Activated B cell treated with CpG ODN at 0.5 μM for 24 hours (primary cell): ENCODE results near the gene DNAH2. TPM values are rescaled to one million over a fixed set of nuclear protein-coding genes. Genes with fewer than 3 reads are reported as not detected.

Experiments used
- ATAC-seq: fragments of 200-7000 bp; cut with Tn5 transposase; one replicate; pipeline ENCODE4 v1.10.0; 2021; ENCODE audit warnings: low read depth, mild to moderate bottlenecking, moderate library complexity
- CTCF ChIA-PET: fragments of 350-600 bp; sonication (Branson Sonifier 250); formaldehyde crosslinking; loops from one replicate; lab custom pipeline; 2021; ENCODE audit warnings: antibody characterized with exemption; lab: Charles Lee
- POLR2A ChIA-PET: fragments of 350-600 bp; sonication (Branson Sonifier 250); formaldehyde crosslinking; loops from one replicate; lab custom pipeline; 2021; ENCODE audit warnings: antibody characterized with exemption; lab: Charles Lee
- DNase-seq: peaks from one replicate; pipeline ENCODE4 v3.0.0; 2022
- H3K27ac Mint-ChIP-seq: one replicate; pipeline ENCODE4 v1.8.0; 2020; ENCODE audit warnings: mixed read lengths
- H3K27me3 Mint-ChIP-seq: one replicate; pipeline ENCODE4 v1.8.0; 2021; ENCODE audit warnings: mixed read lengths
- H3K36me3 Mint-ChIP-seq: one replicate; pipeline ENCODE4 v1.8.0; 2021; ENCODE audit warnings: low read depth, mixed read lengths
- H3K4me1 Mint-ChIP-seq: one replicate; pipeline ENCODE4 v1.8.0; 2021; ENCODE audit warnings: mixed read lengths
- H3K4me3 Mint-ChIP-seq: one replicate; pipeline ENCODE4 v1.8.0; 2020; ENCODE audit warnings: mild to moderate bottlenecking, mixed read lengths
- H3K9me3 Mint-ChIP-seq: one replicate; pipeline ENCODE4 v1.8.0; 2020; ENCODE audit warnings: mixed read lengths
- CTCF ChIP-seq: fragments of 200-600 bp; IDR thresholded peaks from one replicate; pipeline ENCODE4 v1.8.0; 2022; ENCODE audit warnings: antibody characterized with exemption, mild to moderate bottlenecking
- intact Hi-C: fragments of 100-400 bp; cut with micrococcal nuclease; formaldehyde crosslinking; loops from one replicate; pipeline ENCODE4 v1.15.1; 2024
- total RNA-seq: library from RNA; stranded (reverse); gene quantifications from 2 replicates; pipeline ENCODE4 v1.2.3, GENCODE V29; 2022

DNAH2 gene
- total RNA-seq, 1 donor from 2014 or later: not detected

DNA sequence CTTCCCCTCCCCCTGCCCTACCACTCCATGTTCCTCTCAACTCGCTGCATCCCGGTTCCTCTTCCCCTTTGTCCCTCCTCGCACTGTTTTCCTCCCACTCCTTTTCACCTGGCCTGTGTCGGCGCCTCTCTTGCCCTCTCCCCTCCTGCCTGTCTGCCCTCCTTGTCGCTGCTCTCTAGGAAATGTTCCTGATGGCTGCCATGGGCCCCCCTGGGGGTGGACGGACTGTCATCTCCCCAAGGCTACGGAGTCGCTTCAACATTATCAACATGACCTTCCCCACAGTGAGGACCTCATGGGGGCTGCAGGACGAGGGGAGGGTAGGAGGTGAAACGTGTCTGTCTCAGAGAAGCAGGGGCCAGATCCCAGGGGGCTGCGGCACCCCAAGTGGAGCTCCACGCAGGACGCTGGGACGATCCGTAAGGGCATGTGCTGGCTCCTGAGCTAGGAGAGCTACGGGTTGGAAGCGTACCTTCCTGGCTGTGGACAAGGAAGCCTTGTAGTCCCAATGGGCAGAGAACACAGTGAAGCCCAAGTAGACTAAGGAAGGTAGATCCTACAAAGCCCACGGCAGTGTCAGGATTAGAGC is 76.6 kb downstream of the DNAH2 start:
- no peak overlapping the region for H3K4me3 Mint-ChIP-seq
- ChIA-PET POLR2A (no interaction called here), CTCF (no interaction called here)
- H3K4me1 Mint-ChIP-seq: no peaks in the 10 kb centered on the region
- no peak for TF ChIP-seq CTCF
- no peak for DNase-seq
- no peak overlapping the region for H3K27ac Mint-ChIP-seq
- intact Hi-C loops: no loop called here
- ATAC-seq: no peak
- H3K27me3 Mint-ChIP-seq: peaks cover 10% of the 10 kb centered on the region
- no peaks in the 10 kb centered on the region for H3K36me3 Mint-ChIP-seq
- no peaks in the 10 kb centered on the region for H3K9me3 Mint-ChIP-seq

DNA sequence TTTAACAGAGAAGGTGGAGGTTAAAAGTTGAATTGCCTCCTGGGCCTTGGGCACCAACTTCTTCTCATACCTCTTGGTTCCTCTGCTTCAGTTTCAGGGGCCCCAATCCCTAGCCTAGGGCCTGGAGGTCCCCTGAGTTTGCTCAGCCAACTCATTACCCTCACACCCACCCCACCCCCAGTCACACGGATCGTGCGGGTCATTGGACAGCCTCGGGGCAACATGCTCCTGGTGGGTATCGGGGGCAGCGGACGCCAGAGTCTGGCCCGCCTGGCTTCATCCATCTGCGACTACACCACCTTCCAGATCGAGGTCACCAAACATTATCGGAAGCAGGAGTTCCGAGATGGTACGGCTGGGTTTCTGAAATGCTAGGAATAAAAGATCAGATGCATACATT is 80.4 kb downstream of the DNAH2 start:
- Mint-ChIP-seq H3K9me3 (no peaks in the 10 kb centered on the region), H3K4me3 (no peak overlapping the region), H3K4me1 (no peaks in the 10 kb centered on the region), H3K36me3 (no peaks in the 10 kb centered on the region), H3K27me3 (peaks cover 13% of the 10 kb centered on the region), H3K27ac (no peak overlapping the region)
- no peak for TF ChIP-seq CTCF
- intact Hi-C loops: no loop called here
- ATAC-seq: no peak
- no peak for DNase-seq
- ChIA-PET CTCF (no interaction called here), POLR2A (no interaction called here)

- no peaks in the 10 kb centered on the region for H3K4me1 Mint-ChIP-seq
- ATAC-seq: no peak
Measured at GRCh38 chr17:7798839-7799238, 81.3 kb downstream of the DNAH2 start.

DNA sequence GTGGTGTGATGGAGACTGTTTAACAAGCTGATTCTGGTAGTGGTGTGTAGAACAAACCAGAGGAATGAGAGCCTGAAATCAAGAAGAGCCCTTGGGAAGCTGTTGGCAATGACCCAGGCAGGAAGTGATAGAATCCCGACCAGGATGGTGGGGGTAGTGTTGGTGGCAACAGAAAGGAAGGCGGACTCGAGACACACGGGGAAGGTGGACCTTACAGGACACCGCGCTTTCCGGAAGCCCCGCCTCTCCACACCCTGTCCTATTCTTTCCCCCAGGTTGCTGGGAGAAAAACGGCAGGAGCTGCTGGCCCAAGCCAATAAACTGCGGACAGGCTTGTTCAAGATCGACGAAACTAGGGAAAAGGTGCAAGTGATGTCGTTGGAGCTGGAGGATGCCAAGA is 86.4 kb downstream of the DNAH2 start:
- H3K36me3 Mint-ChIP-seq: no peaks in the 10 kb centered on the region
- intact Hi-C loops: no loop called here
- no peak overlapping the region for H3K27ac Mint-ChIP-seq
- TF ChIP-seq CTCF: no peak
- H3K9me3 Mint-ChIP-seq: no peaks in the 10 kb centered on the region
- ATAC-seq (no peak), DNase-seq (no peak)
- no peak overlapping the region for H3K4me3 Mint-ChIP-seq
- peaks cover 16% of the 10 kb centered on the region for H3K27me3 Mint-ChIP-seq
- no peaks in the 10 kb centered on the region for H3K4me1 Mint-ChIP-seq
- ChIA-PET POLR2A (no interaction called here), CTCF (no interaction called here)

More at GRCh38 chr17:7798839-7799238, 81.3 kb downstream of the DNAH2 start:
- Mint-ChIP-seq H3K4me3 (no peak overlapping the region), H3K9me3 (no peaks in the 10 kb centered on the region), H3K27ac (no peak overlapping the region), H3K27me3 (peaks cover 16% of the 10 kb centered on the region), H3K36me3 (no peaks in the 10 kb centered on the region)
- no peak for DNase-seq
- CTCF ChIA-PET: no interaction called here
- TF ChIP-seq CTCF: no peak
- intact Hi-C loops: no loop called here
- POLR2A ChIA-PET: no interaction called here

DNA sequence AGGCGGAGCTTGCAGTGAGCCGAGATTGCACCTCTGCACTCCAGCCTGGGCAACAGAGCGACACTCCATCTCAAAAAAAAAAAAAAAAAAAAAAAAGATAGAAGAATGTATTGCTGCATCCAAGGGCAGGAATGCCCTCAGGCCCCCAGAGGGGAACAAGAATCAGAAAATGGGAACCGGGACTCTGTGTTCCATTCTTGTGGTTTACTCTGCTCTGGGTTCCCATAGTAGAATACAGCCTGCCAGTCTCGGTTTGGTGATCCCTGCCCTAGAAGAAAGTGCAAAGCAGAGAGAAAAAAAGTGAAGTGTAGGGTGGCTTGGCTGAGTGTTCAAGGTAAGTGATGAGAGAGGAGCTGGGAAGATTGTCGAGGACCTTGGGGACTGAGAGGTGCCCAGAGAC is 89.0 kb downstream of the DNAH2 start:
- ChIA-PET POLR2A (interaction anchor here (0.6 to 0.7 kb wide), 2 partner anchors 35 to 378 kb away, joined by 4 to 9 read pairs; no protein-coding TSS in a partner anchor), CTCF (no interaction called here)
- intact Hi-C loops: no loop called here
- Mint-ChIP-seq H3K36me3 (no peaks in the 10 kb centered on the region), H3K4me3 (no peak overlapping the region), H3K27me3 (peaks cover 22% of the 10 kb centered on the region), H3K27ac (no peak overlapping the region), H3K4me1 (no peaks in the 10 kb centered on the region), H3K9me3 (no peaks in the 10 kb centered on the region)
- DNase-seq (no peak), ATAC-seq (no peak)
- TF ChIP-seq CTCF: no peak
